Suprapubic skin (tissue), 4 donors: ENCODE data around the gene PLAAT1.

Source experiments
- POLR2A ChIP-seq, 2 donors: fragments of 450-650 bp; IDR thresholded peaks; one replicate each; pipeline ENCODE4 v1.6.1; 2017; ENCODE audit warnings: antibody characterized with exemption in 2 of 2, mild to moderate bottlenecking in 2 of 2, moderate library complexity in 2 of 2
- POLR2AphosphoS5 ChIP-seq, 3 donors: sonication (generic); formaldehyde crosslinking; IDR thresholded peaks; one replicate each; pipeline ENCODE4 v1.6.1; 2017; ENCODE audit warnings: antibody characterized with exemption in 3 of 3
- TF ChIP-seq, protein P1 (sequence below), 2 donors: fragments of 200-600 bp in 1 of 2; fragments of 450-650 bp in 1 of 2; sonication (generic) in 1 of 2; IDR thresholded peaks; one replicate each; pipeline ENCODE4 v1.5.1; 2016 to 2019; ENCODE audit warnings: antibody characterized with exemption in 2 of 2, mild to moderate bottlenecking in 1 of 2, moderate library complexity in 1 of 2

- TF ChIP-seq, protein P1, sequence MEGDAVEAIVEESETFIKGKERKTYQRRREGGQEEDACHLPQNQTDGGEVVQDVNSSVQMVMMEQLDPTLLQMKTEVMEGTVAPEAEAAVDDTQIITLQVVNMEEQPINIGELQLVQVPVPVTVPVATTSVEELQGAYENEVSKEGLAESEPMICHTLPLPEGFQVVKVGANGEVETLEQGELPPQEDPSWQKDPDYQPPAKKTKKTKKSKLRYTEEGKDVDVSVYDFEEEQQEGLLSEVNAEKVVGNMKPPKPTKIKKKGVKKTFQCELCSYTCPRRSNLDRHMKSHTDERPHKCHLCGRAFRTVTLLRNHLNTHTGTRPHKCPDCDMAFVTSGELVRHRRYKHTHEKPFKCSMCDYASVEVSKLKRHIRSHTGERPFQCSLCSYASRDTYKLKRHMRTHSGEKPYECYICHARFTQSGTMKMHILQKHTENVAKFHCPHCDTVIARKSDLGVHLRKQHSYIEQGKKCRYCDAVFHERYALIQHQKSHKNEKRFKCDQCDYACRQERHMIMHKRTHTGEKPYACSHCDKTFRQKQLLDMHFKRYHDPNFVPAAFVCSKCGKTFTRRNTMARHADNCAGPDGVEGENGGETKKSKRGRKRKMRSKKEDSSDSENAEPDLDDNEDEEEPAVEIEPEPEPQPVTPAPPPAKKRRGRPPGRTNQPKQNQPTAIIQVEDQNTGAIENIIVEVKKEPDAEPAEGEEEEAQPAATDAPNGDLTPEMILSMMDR (IDR thresholded peaks at IDR 0.05): no peak
- no peak for TF ChIP-seq POLR2AphosphoS5 (IDR thresholded peaks at IDR 0.05)
- TF ChIP-seq POLR2A (IDR thresholded peaks at IDR 0.05): no peak
These were observed 15.5 kb upstream of the PLAAT1 start for GRCh38 chr3:193225302-193226125.
